ENCODE results near the gene DTNB. TPM values are rescaled to one million over a fixed set of nuclear protein-coding genes. Genes with fewer than 3 reads are reported as not detected.
A peak's percentile ranks its signal among the peaks of the same experiment; 100 is the strongest.

Gene DTNB
- total RNA-seq, 1 donor from 2014 or later = 3.3 TPM

DNA sequence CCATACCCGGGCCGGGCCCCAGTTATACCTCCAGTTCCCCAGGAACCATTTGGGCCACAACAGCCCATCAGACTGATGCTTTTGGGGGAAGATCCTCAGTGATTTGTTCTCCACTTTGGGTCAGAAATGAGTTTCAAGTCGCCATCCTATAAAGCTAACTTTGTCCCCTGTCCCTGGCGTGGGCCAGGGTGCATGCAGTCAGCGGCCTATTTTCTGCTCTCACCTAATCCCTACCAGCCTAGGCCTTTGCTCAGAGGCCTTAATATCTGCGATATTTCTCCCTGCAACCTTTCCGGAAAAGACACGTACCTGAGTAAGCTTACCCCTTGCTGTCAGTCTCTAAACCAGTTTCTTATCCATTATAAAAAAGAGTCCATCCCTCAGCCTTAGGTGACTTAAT lies 338.9 kb downstream of the DTNB start:
- DNase-seq (ENCODE audit: missing footprints) (no peak), ATAC-seq (no peak)
- intact Hi-C loops (cut with DNase I) = no loop called here

DNA sequence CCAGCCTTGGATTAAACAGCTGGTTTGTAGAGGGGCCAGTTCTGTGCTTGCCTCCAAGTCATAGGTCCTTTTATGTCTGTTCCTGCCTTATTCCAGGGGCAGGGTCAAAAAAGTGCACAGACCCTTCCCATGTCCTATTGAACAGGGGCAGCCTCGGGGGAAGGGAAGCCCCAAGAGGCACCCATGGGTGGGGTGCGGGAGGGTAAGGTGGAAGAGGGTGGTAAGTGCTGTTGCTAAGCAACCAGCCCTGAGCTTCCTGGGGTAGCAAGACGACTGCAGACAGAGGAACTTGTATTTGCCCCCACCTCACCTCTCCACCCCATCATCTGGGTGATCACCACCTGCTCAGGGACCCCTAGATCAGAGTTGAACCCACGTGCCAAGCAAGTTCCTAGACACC lies 339.4 kb downstream of the DTNB start:
- ATAC-seq = no peak
- DNase-seq (ENCODE audit: missing footprints) = no peak
- intact Hi-C loops (cut with DNase I) = loop anchor here (2.0 kb wide), 1 partner anchor 21 kb away; no protein-coding TSS in a partner anchor

DNA sequence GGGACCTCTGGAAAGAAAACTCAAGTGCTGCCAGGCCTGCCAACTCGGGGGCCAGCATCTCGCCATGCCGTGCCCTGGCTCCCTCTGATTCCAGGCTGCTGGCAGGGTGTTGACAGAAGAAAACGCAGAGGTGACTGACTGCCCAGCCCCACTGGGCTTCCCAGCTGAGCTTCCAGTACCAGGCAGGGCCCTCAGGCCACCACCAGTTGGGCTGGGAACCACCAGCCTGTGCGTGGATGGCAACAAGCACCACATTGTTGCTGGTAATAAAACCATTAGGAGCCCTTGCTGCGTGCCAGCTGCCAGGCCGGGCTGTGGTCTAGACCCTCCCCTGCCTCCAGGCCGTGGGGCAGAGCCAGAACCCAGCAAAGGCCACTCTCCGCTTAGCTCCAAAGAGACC lies 340.8 kb downstream of the DTNB start:
- intact Hi-C loops (cut with DNase I) = loop anchor here (2.0 kb wide), 1 partner anchor 20 kb away; no protein-coding TSS in a partner anchor
- ATAC-seq = peak; percentile 73
- DNase-seq (ENCODE audit: missing footprints) = no peak

- ATAC-seq (no peak), DNase-seq (ENCODE audit: missing footprints) (no peak)
- intact Hi-C loops (cut with DNase I) = loop anchor here (2.0 kb wide), 1 partner anchor 19 kb away; no protein-coding TSS in a partner anchor
Measured at GRCh38 chr2:25331686-25332365, 341.6 kb downstream of the DTNB start.

DNA sequence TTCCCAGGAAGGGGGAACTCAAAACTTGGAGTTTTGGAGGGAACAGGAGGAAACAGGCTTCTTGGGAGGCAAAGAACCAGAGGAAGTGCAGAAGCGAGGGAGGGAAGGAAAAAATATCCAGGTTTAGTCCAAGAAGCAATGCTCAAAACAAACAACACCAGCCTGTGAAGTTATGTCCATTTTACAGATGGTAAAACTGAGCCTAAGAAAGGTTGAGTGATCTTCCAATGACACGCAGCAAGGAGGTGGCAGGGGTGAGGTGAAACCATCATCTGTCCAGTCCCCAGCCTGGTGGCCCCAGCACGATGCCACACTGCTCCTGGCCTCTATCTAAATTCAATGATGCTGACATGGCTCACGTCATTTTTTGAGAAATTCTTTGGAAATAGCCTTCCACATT lies 342.4 kb downstream of the DTNB start:
- DNase-seq (ENCODE audit: missing footprints) (no peak), ATAC-seq (no peak)
- intact Hi-C loops (cut with DNase I) = no loop called here

DNA sequence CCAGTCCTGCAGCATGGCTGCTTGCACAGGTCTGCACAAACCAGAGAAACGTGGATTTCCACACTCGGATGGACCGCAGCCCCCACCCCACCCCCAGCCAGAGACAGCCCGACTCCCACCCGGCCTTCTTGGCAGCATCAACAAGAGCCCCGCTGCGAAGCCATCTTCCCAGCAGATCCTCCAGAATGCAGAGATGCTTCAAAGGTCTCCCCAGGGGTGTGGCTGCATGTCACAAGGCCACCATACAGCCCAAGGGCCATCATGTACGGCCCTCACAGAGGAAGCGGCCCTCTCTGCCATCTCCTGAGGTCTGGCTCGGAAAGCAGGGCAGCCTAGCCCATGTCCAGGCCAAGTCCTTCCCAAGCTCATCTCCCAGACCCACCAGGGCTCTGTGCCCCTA lies 343.1 kb downstream of the DTNB start:
- DNase-seq (ENCODE audit: missing footprints) (no peak), ATAC-seq (no peak)
- intact Hi-C loops (cut with DNase I) = no loop called here

- DNase-seq (ENCODE audit: missing footprints) (no peak), ATAC-seq (peak; percentile 36)
- intact Hi-C loops (cut with DNase I) = no loop called here
Measured at GRCh38 chr2:25328152-25329085, 345.0 kb downstream of the DTNB start.

Small RNA genes within 50 kb of the gene (microRNA-seq; reads per million reads assigned to microRNA genes)
- gene MIR1301 = 44.1 reads per million, percentile 42 among the genes with 10 or more reads in this experiment

Other genes with a start within 250 kb of the DTNB start
- 21.7 TPM for gene ASXL2, start 204.9 kb upstream of the DTNB start, total RNA-seq